NCI-H2171 treated with DMSO at 0.1 percent for 48 hours (cell line): ENCODE data around the gene HEATR5B.
"Not testable (repeated sequence)": the region's sequence is repeated elsewhere in the genome, so short reads cannot be mapped to it uniquely, and the experiment has no call there.

Experiments used
- DNase-seq: peaks from one replicate; lab custom pipeline; 2025; lab: John Stamatoyannopoulos, UW

HEATR5B gene

GRCh38 chr2:37061776-37062175 is 22.4 kb downstream of the HEATR5B start:
- no peak for DNase-seq

- no peak for DNase-seq
Measured at GRCh38 chr2:37061013-37061711, 23.0 kb downstream of the HEATR5B start.

DNA sequence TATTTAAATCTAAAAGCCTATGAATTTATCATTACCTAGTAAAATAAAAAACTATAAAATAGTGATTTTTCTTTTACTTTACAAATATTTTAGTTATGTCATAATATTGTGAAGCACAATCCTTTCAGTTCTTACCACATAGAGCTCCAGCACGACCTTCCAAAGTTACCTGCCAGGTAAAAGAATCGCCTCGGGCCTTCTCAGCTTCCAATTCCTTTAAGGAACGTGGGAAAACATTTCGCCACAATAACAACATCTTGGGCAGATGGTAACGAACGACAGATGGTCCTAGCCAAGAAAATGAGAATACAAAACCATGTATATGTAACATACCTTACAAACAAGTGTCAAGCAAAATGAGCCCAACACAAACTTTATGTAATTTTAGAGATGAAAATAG is 23.7 kb downstream of the HEATR5B start:
- peak; percentile 64 for DNase-seq

DNA sequence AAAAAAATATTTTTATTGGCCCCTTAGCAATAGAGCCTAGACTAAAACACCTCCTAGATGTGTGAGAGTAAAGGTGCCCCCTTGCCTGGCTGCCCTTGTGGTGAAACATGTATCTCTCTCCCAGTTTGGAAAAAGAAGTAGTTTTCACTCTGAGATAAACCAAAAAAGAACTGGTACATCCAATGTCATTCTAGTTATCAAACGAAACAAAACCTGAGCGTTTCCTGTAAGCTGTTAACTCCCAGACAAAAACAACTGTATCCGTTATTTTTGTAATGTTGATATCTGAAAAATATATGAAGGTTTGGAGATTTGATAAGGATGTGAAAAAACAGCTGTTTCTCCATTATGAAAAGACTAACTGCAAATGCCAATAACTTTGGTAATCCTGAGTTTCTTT is 24.3 kb downstream of the HEATR5B start:
- DNase-seq = no peak

DNA sequence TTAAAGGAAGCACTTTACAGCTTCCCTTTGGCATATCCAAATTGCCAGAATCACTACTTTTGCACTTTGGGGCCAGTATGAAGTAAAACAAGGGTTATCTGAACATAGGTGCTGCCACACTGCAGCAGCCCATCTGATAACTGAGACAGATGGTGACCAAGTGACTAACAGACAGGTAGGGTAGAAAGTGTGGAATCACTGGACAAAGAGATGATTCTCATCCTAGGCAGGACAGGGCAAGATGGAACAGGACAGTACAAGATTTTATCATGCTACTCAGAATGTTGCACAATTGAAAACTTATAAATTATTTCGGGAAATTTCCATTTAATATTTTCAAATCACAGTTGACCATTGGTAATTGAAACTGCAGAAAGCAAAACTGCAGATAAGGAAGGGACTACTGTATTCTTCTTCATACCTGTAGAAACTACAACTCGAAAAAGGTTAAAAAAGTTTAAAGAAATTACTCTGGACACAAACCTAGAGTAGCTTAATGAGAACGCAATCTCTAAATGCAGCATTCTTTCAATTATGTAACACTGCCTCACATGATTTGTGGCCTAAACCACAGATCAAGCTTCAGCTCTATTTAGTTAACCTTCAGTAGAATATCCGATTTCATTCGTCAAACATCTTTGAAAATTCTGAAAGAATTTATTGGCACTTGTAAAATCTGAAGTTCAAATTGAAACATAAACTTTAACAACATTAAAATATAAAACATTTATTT is 31.4 kb downstream of the HEATR5B start:
- DNase-seq = no peak

- DNase-seq = no peak
Measured at GRCh38 chr2:37039580-37039979, 44.6 kb downstream of the HEATR5B start.

- DNase-seq = no peak
Measured at GRCh38 chr2:37037771-37038170, 46.4 kb downstream of the HEATR5B start.

DNA sequence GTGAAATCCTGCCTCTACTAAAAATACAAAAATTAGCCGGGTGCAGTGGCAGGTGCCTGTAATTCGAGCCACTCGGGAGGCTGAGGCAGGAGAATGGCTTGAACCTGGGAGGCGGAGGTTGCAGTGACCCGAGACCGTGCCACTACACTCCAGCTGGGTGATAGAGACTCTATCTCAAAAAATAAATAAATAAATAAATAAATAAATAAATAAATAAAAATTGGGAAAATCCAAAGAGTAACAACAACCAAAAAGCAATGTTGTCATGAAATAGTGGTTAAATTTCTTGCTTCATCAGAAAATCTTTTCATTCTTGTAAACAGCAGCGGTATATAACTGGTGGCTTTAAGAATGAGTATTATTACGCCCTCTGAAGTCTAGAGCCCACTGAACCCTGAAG is 54.4 kb downstream of the HEATR5B start:
- DNase-seq = no peak

DNA sequence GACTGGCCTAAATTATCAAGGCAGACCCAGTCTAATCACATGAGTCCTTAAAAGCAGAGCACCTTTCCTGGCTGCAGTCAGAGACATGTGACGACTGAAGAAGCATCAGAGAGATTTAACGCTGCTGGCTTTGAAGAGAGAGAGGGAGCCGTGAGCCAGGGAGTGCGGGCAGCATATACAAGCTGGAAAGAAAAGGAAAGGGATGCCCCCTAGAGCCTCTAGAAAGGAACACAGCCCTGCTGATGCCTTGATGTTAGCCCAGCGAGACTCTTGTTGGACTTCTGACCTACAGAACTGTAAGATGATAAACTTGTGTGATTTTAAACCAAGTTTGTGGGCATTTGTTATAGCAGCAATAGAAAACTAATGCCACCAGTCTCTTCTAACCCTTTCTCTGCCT is 58.1 kb downstream of the HEATR5B start:
- DNase-seq = no peak

- DNase-seq = no peak
Measured at GRCh38 chr2:37020887-37021796, 63.0 kb downstream of the HEATR5B start.

DNA sequence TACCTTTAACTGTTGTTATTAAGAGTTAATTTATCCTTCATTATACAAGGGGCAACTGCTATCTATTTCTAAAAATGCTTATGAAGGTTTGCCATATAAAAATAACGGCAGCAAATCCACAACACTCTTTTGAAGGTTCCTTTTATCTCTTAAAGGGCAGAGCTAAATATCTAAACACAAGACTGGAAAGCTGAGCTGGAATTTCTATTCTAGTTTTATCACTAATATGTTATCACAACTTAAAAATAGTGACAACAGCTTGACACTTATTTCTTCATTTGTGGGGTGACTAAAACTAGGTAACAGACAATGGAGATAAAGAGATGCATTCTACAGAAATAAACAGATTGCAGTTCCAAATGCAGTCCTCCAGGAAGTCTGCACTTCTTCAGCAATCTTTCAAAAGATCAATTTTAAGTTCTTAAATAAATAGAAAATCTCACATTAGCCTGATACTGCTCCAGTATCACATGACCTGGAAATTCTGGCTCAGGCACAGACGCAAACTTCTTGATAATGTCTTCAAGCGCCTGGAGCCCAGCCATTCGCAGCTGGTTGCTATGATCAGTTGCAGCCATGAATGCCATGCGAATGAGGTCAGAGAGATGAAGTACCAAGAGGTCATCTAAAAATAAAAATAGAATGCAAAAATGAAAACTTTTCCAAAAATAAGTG is 63.8 kb downstream of the HEATR5B start:
- DNase-seq = no peak

DNA sequence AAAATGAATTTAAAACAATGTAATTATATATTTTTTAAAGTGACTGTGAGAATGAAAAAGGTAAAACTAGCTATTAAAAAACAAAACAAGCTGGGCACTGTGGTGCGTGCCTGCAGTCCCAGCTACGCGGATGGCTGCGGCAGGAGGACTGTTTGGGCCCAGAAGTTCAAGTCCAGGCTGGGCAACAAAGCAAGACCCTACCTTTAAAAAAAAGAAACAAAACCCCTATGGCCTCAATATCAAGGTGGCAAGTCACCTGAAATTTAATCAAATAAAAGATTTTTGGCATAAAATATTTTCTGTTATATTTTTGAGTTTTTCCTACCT is 70.9 kb downstream of the HEATR5B start:
- no peak for DNase-seq

DNA sequence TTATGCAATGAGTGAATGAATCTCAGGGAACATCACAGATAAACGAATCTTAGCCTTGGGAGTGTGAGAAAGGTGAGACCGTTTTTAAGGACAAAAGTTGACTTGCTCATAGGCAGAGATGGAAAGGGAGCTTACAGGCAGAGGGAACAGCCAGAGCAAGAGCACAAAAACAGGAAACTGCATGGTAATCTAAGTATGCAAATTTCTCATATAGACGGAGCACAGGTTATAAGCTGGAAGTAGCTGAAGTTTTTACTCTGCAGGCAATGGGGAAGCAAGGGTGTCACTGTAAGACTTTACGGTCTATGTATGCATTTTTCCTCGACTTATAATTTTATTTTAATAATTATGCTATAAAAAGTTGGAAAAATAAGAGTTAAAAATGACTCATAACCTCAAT is 73.0 kb downstream of the HEATR5B start:
- no peak for DNase-seq

DNA sequence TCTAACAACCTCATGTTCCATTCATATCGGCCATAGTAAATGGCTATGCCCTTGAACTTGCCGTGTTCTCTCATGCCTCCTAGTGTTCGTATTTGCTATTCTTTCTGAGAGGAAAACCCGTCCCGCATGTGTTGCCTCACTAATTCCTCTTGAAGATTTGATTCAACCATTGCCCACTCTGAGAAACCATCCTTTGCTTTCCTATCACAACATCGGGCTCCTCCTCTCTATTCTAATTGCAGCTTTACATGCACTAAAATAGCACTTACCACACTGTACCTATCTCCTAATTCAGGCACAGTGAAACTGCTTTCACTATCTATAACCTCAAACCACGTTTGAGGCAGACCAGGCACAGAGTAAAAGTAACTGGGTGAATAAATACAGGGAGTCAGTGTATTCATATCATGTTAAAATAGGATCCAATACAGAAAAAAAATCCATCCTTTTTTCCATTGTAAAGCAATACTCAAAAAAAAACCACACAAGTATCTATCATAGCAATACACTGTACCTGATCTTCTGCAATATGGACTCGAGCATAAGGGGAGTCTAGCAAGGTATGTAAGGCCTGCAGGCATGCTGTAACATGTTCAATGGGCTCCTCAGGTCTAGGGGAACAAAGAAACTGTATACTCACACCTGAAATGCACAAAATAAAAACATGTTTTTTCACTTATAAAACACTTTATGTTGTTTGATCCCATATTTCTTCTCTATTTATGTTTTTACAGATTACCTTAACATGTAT is 78.9 kb downstream of the HEATR5B start:
- DNase-seq = peak; percentile 34

- no peak for DNase-seq
Measured at GRCh38 chr2:37000988-37001556, 83.1 kb downstream of the HEATR5B start.

- DNase-seq = no peak
Measured at GRCh38 chr2:37000318-37000717, 83.9 kb downstream of the HEATR5B start.

- not testable (repeated sequence) for DNase-seq
Measured at GRCh38 chr2:36999416-36999815, 84.8 kb downstream of the HEATR5B start.

GRCh38 chr2:36993841-36994620 is 90.1 kb downstream of the HEATR5B start:
- DNase-seq = no peak

- no peak for DNase-seq
Measured at GRCh38 chr2:36988008-36988407, 96.2 kb downstream of the HEATR5B start.

DNA sequence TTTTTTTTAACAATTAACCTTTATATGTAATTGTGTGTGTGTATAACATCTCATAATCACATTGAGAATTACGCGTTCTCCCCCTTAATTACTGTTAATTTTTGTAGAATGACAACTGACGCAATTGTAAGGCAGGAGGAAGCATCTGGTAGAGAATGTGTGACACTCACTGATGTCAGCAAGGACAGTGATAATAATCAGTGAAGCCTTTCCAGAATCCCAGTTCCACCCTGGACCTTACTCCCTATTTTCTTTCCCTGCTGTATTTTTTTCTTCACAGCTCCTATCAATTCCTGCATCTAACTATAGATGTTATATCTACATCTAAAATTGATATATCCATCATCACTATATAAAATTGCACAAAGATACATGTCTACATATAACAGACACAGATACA is 101.7 kb downstream of the HEATR5B start:
- DNase-seq = no peak
